Thyroid gland (tissue), 4 donors: Measurements from ENCODE around the gene COL6A2. TPM values are rescaled to one million over a fixed set of nuclear protein-coding genes. Genes with fewer than 3 reads are reported as not detected.

ENCODE experiments used
- DNase-seq, 2 donors: peaks; one replicate each; pipeline ENCODE4 v3.0.0-alpha.2; 2019
- H3K27ac ChIP-seq, 3 donors: fragments of 200-600 bp; sonication (generic); 1 replicate in 2 of 3; 2 replicates in 1 of 3; pipeline ENCODE4 v1.5.1; 2016 to 2019; ENCODE audit warnings: mild to moderate bottlenecking in 1 of 3, moderate library complexity in 1 of 3
- H3K27me3 ChIP-seq: fragments of 200-600 bp; sonication (generic); one replicate; pipeline ENCODE4 v1.5.1; 2019
- H3K36me3 ChIP-seq, 2 donors: fragments of 200-600 bp; sonication (generic); one replicate each; pipeline ENCODE4 v1.5.1; 2016 to 2019
- H3K4me1 ChIP-seq, 2 donors: fragments of 200-600 bp; sonication (generic); one replicate each; pipeline ENCODE4 v1.5.1; 2017 to 2019
- H3K4me3 ChIP-seq, 3 donors: fragments of 200-600 bp; sonication (generic); replicated peaks in 1 of 3; 1 replicate in 2 of 3; 2 replicates in 1 of 3; pipeline ENCODE4 v1.5.1; 2016; ENCODE audit warnings: mild to moderate bottlenecking in 1 of 3
- H3K9me3 ChIP-seq: fragments of 200-600 bp; sonication (generic); one replicate; pipeline ENCODE4 v1.5.1; 2017
- POLR2A ChIP-seq, 2 donors: fragments of 450-650 bp; IDR thresholded peaks; one replicate each; pipeline ENCODE4 v1.6.1; 2017; ENCODE audit warnings: antibody characterized with exemption in 2 of 2, mild to moderate bottlenecking in 2 of 2, moderate library complexity in 1 of 2
- WGBS, 2 donors: methylation state at CpG; one replicate each; pipeline ENCODE4 v1.1.5; 2017; 5-methylcytosine and 5-hydroxymethylcytosine counted together
- intact Hi-C: fragments of 100-400 bp; cut with DNase I; formaldehyde crosslinking; loops from one replicate; pipeline ENCODE4 v1.15.1; 2023
- total RNA-seq, 4 donors: library from RNA; depleted of rRNA; stranded (reverse); fragments of >200 nt; gene quantifications; one replicate each; pipeline ENCODE4 v1.2.3, GENCODE V29; 2016
- TF ChIP-seq, protein P1 (sequence below), 6 experiments: fragments of 200-600 bp in 3 of 6; fragments of 450-650 bp in 3 of 6; sonication (generic) in 3 of 6; IDR thresholded peaks; one replicate each; pipeline ENCODE4 v1.5.1; 2016 to 2019; ENCODE audit warnings: antibody characterized with exemption in 6 of 6, mild to moderate bottlenecking in 2 of 6, inconsistent platforms in 1 of 6, moderate library complexity in 1 of 6

The COL6A2 gene
- total RNA-seq, 4 donors from 2014 or later: 79.4 to 191 (median 172) TPM

DNA sequence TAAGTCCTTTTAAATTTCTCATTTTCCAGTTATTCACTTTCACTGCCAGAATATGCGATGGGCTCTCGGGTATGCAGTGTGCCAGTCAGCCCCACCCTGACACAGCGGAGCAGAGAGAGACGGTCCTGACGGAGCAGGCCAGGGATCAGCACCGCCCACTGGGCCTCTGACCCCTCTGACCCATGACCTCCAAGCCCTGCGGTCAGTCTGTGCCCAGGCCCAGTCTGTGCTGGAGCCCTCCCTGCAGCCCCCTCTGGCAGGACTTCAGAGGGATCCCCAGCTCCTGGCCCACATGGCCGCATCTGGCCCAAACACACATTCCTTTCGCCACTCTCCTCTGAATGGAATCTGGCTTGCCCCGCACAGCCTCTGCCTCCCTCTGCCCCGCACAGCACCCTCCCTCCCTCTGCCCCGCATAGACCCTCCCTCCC, 43.4 kb upstream of the COL6A2 start:
- Histone ChIP-seq H3K9me3 (no peaks in the 10 kb centered on the region), H3K36me3 (no peaks in the 10 kb centered on the region), H3K27me3 (no peaks in the 10 kb centered on the region), H3K27ac (peak overlapping the region in 1 of 3 donors; percentile 24), H3K4me1 (peaks cover 0 to 11% of the 10 kb centered on the region in 2 donors), H3K4me3 (no peak overlapping the region)
- no peak for TF ChIP-seq POLR2A (IDR thresholded peaks at IDR 0.05)
- TF ChIP-seq, protein P1, sequence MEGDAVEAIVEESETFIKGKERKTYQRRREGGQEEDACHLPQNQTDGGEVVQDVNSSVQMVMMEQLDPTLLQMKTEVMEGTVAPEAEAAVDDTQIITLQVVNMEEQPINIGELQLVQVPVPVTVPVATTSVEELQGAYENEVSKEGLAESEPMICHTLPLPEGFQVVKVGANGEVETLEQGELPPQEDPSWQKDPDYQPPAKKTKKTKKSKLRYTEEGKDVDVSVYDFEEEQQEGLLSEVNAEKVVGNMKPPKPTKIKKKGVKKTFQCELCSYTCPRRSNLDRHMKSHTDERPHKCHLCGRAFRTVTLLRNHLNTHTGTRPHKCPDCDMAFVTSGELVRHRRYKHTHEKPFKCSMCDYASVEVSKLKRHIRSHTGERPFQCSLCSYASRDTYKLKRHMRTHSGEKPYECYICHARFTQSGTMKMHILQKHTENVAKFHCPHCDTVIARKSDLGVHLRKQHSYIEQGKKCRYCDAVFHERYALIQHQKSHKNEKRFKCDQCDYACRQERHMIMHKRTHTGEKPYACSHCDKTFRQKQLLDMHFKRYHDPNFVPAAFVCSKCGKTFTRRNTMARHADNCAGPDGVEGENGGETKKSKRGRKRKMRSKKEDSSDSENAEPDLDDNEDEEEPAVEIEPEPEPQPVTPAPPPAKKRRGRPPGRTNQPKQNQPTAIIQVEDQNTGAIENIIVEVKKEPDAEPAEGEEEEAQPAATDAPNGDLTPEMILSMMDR (IDR thresholded peaks at IDR 0.05): no peak
- DNase-seq: no peak
- WGBS, 2 donors: 66 to 71% methylated on average over 12 of the region's 12 CpGs
- intact Hi-C loops: no loop called here

DNA sequence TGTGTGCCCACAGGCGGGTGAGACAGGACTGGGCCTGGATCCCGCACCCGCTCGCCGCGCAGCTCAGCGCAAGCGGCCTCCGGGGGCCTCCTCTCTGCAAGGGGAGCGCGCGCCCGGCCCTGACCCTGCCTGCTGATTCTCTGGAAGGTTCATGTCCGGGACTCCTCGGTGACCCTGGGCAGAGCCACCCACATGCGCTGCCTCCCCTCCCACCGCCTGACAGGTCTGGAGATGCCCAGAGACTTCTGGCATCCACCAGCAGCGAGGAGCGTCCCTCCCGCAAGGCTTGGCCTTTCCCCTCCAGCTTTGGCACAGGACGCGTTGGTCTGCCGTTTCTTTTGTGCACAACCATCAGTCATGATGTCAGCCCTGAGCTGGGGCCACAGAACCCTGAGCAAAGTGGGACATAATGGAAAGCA, 42.0 kb upstream of the COL6A2 start:
- Histone ChIP-seq H3K27ac (peak overlapping the region; percentile 19 to 46 (median 24)), H3K36me3 (no peaks in the 10 kb centered on the region), H3K4me1 (peaks cover 0 to 14% of the 10 kb centered on the region in 2 donors), H3K27me3 (no peaks in the 10 kb centered on the region), H3K4me3 (no peak overlapping the region), H3K9me3 (no peaks in the 10 kb centered on the region)
- intact Hi-C loops: no loop called here
- no peak for DNase-seq
- 81% methylated on average over 21 to 23 of the region's 23 CpGs for WGBS, 2 donors
- no peak for TF ChIP-seq POLR2A (IDR thresholded peaks at IDR 0.05)

DNA sequence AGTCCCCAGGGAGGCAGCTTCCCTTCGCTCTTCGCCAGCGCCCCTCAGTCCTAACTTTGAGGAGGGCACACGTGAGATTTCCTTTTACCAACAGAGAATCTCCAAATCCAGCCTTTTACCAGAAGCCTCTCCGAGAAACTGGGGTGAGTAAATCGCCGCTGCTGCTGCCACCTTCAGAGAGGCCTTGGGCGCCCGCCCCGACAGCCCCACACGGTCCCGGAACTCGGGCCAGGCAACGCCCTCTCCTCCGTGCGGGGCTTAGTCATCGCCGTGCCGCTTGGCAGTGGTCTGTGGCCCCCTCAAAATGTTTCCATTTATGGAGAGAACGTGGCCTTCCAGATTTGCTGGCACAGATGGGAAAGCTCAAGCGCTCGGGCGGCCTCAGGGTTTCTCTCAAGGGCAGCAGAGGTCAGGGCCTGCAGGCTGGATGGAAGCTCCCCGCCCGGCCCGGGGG, 41.4 kb upstream of the COL6A2 start:
- 55 to 68% methylated on average over 21 to 22 of the region's 26 CpGs for WGBS, 2 donors
- Histone ChIP-seq H3K27ac (peak overlapping the region; percentile 19 to 50 (median 47)), H3K36me3 (no peaks in the 10 kb centered on the region), H3K4me3 (no peak overlapping the region), H3K9me3 (no peaks in the 10 kb centered on the region), H3K4me1 (peaks cover 0 to 18% of the 10 kb centered on the region in 2 donors), H3K27me3 (no peaks in the 10 kb centered on the region)
- no peak for TF ChIP-seq POLR2A (IDR thresholded peaks at IDR 0.05)
- TF ChIP-seq, protein P1 (IDR thresholded peaks at IDR 0.05): no peak
- DNase-seq: no peak
- intact Hi-C loops: no loop called here

DNA sequence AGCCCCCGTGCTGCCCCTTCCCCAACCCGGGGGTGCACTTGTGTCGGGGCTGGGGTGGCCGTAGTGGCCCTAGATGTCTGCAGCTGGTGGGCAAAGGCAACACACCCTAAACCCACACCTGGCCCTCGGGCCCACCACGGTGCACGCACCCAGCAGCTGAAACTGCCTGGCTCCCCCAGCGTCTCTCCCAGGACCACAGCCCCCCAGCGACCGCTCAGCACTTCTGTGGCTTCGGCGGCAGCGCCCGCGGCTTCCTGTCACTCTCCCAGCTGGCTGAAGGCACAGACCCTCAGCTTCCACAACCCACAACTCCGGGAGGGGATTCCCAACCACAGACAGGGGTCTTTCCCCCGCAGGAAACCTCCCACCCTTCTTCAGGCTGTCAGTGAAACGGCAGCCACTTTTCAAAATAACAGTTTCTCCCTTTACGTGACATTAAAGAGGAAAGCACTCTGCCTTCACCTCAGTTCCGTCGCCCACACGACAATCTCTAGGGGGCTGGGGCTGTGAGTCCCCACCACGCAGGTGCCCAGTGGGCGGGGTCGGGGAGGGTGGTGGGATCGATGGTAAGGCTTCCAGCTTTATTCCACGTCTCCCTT, 40.7 kb upstream of the COL6A2 start:
- TF ChIP-seq, protein P1 (IDR thresholded peaks at IDR 0.05): no peak
- TF ChIP-seq POLR2A (IDR thresholded peaks at IDR 0.05): no peak
- 58 to 66% methylated on average over 14 to 17 of the region's 27 CpGs for WGBS, 2 donors
- Histone ChIP-seq H3K27ac (peak overlapping the region; percentile 19 to 50 (median 47)), H3K4me3 (no peak overlapping the region), H3K27me3 (no peaks in the 10 kb centered on the region), H3K9me3 (no peaks in the 10 kb centered on the region), H3K4me1 (peaks cover 0 to 18% of the 10 kb centered on the region in 2 donors), H3K36me3 (no peaks in the 10 kb centered on the region)
- no peak for DNase-seq
- intact Hi-C loops: no loop called here

DNA sequence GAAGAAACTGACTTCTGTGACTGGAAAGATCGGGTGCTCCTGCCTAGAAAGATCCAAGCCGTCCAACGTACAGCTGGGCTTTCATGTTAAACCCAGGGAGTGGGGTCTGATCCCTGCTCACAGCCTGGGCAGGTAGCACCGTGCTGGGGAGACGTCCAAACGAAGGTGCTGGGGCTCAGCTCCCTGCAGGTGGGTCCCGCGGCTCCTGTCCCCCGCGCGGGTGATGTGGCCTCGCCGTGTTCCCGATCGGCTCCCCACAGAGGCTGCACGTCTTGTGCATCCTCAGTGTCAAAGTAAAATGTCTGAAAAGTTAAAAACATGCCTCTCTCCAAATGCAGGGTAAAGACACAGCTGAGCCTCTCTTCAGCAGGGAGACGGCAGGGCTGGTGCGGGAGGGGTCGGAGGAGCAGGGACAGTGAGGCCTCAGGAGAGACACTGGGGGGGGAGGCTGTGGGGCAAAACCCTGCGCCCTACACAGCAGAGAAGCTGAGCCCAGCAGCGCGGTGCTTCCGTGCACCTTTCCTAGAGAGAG, 40.1 kb upstream of the COL6A2 start:
- H3K4me1 ChIP-seq: peaks cover 0 to 18% of the 10 kb centered on the region in 2 donors
- intact Hi-C loops: no loop called here
- no peak for DNase-seq
- H3K27me3 ChIP-seq: no peaks in the 10 kb centered on the region
- no peak overlapping the region for H3K4me3 ChIP-seq
- H3K36me3 ChIP-seq: no peaks in the 10 kb centered on the region
- H3K27ac ChIP-seq: peak overlapping the region in 2 of 3 donors; percentile 19 to 50
- TF ChIP-seq, protein P1 (IDR thresholded peaks at IDR 0.05): no peak
- no peak for TF ChIP-seq POLR2A (IDR thresholded peaks at IDR 0.05)
- 83% methylated on average over 19 to 23 of the region's 23 CpGs for WGBS, 2 donors
- H3K9me3 ChIP-seq: no peaks in the 10 kb centered on the region
